22Rv1 (cell line): ENCODE data around the gene ZBTB8OS.

Source experiments
- ZFX ChIP-seq: fragments of 450-650 bp; IDR thresholded peaks from 2 replicates; pipeline ENCODE4 v1.6.1; 2017; ENCODE audit warnings: antibody characterized with exemption, borderline replicate concordance
- TF ChIP-seq, protein P1 (sequence below): fragments of 450-650 bp; IDR thresholded peaks from 2 replicates; pipeline ENCODE4 v1.5.1; 2017; ENCODE audit warnings: mild to moderate bottlenecking

DNA sequence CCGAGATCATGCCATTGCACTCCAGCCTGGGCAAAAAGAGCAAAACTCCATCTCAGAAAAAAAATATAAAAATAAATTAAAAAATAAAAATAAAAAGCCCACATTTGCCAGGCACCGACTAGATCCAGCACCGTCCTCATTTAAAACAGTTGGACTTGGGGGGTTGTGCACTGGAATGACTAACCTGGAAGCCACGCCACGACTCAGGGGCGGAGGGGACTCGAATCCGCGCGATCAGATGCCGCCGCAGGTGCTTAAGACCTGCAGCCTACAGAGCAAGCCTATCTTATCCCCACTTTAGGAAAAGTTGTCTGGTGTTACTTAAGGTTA is 38.5 kb downstream of the ZBTB8OS start:
- TF ChIP-seq, protein P1, sequence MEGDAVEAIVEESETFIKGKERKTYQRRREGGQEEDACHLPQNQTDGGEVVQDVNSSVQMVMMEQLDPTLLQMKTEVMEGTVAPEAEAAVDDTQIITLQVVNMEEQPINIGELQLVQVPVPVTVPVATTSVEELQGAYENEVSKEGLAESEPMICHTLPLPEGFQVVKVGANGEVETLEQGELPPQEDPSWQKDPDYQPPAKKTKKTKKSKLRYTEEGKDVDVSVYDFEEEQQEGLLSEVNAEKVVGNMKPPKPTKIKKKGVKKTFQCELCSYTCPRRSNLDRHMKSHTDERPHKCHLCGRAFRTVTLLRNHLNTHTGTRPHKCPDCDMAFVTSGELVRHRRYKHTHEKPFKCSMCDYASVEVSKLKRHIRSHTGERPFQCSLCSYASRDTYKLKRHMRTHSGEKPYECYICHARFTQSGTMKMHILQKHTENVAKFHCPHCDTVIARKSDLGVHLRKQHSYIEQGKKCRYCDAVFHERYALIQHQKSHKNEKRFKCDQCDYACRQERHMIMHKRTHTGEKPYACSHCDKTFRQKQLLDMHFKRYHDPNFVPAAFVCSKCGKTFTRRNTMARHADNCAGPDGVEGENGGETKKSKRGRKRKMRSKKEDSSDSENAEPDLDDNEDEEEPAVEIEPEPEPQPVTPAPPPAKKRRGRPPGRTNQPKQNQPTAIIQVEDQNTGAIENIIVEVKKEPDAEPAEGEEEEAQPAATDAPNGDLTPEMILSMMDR = no peak
- TF ChIP-seq ZFX = no peak
